ENCODE data around the gene CDK18. TPM values are rescaled to one million over a fixed set of nuclear protein-coding genes. Genes with fewer than 3 reads are reported as not detected.

Gene CDK18
- total and polyA plus RNA-seq, 10 of the 15 experiments (the other 5 are each of a cell fraction or from before 2014, with no cell fraction given), result 0.13 to 4.4 (median 0.52) TPM; not detected in 2

- TF ChIP-seq HDAC6 (IDR thresholded peaks at IDR 0.05; ENCODE audit: unreplicated experiment) (no peak), USF1 (IDR thresholded peaks at IDR 0.05; ENCODE audit: borderline replicate concordance, extremely low read length, insufficient read depth, low read depth, low read length) (no peak), JUND (IDR thresholded peaks at IDR 0.05; ENCODE audit: low read depth, low read length) (no peak), TAF1 (IDR thresholded peaks at IDR 0.05; ENCODE audit: borderline replicate concordance, low read depth, low read length) (no peak), TBL1XR1 (IDR thresholded peaks at IDR 0.05; ENCODE audit: low read depth, low read length) (no peak), POU2F2 (IDR thresholded peaks at IDR 0.05; ENCODE audit: borderline replicate concordance, low read depth, low read length) (peak; percentile 54; the same call in 1 of the 3 replicates), FOS (IDR thresholded peaks at IDR 0.05; ENCODE audit: borderline replicate concordance, extremely low read depth, insufficient read length) (no peak), CREB1 (IDR thresholded peaks at IDR 0.05; ENCODE audit: low read depth) (no peak), NBN (IDR thresholded peaks at IDR 0.05) (peak; percentile 93), ZNF274 (IDR thresholded peaks at IDR 0.05; ENCODE audit: insufficient read depth, insufficient read length) (no peak), SMC3 (IDR thresholded peaks at IDR 0.05; ENCODE audit: borderline replicate concordance, low read length) (no peak), SUPT20H (IDR thresholded peaks at IDR 0.05; ENCODE audit: borderline replicate concordance, control insufficient read depth, low read depth, low read length) (no peak), BMI1 (IDR thresholded peaks at IDR 0.05; ENCODE audit: borderline replicate concordance) (peak; percentile 74), BCL11A (IDR thresholded peaks at IDR 0.05; ENCODE audit: low read depth, low read length) (peak; percentile 42), NFYA (IDR thresholded peaks at IDR 0.05; ENCODE audit: borderline replicate concordance, low read depth, low read length) (no peak), NRF1 (conservative IDR thresholded peaks at IDR 0.05; ENCODE audit: low read depth, low read length) (no peak), CHD2 (IDR thresholded peaks at IDR 0.05; ENCODE audit: borderline replicate concordance, low read depth, low read length) (peak; percentile 81), HCFC1 (IDR thresholded peaks at IDR 0.05; ENCODE audit: low read length) (peak; percentile 33; the same call in 1 of the 2 replicates), SMAD5 (IDR thresholded peaks at IDR 0.05; ENCODE audit: low read depth) (no peak), NFIC (IDR thresholded peaks at IDR 0.05; ENCODE audit: low read depth, low read length) (no peak), ZNF384 (IDR thresholded peaks at IDR 0.05; ENCODE audit: borderline replicate concordance, low read depth, low read length) (no peak), NR2F1 (conservative IDR thresholded peaks at IDR 0.05) (peak; percentile 49)
- TF ChIP-seq, protein P1, sequence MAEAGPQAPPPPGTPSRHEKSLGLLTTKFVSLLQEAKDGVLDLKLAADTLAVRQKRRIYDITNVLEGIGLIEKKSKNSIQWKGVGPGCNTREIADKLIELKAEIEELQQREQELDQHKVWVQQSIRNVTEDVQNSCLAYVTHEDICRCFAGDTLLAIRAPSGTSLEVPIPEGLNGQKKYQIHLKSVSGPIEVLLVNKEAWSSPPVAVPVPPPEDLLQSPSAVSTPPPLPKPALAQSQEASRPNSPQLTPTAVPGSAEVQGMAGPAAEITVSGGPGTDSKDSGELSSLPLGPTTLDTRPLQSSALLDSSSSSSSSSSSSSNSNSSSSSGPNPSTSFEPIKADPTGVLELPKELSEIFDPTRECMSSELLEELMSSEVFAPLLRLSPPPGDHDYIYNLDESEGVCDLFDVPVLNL (IDR thresholded peaks at IDR 0.05; ENCODE audit: low read depth, low read length), result no peak
- TF ChIP-seq, protein P2, sequence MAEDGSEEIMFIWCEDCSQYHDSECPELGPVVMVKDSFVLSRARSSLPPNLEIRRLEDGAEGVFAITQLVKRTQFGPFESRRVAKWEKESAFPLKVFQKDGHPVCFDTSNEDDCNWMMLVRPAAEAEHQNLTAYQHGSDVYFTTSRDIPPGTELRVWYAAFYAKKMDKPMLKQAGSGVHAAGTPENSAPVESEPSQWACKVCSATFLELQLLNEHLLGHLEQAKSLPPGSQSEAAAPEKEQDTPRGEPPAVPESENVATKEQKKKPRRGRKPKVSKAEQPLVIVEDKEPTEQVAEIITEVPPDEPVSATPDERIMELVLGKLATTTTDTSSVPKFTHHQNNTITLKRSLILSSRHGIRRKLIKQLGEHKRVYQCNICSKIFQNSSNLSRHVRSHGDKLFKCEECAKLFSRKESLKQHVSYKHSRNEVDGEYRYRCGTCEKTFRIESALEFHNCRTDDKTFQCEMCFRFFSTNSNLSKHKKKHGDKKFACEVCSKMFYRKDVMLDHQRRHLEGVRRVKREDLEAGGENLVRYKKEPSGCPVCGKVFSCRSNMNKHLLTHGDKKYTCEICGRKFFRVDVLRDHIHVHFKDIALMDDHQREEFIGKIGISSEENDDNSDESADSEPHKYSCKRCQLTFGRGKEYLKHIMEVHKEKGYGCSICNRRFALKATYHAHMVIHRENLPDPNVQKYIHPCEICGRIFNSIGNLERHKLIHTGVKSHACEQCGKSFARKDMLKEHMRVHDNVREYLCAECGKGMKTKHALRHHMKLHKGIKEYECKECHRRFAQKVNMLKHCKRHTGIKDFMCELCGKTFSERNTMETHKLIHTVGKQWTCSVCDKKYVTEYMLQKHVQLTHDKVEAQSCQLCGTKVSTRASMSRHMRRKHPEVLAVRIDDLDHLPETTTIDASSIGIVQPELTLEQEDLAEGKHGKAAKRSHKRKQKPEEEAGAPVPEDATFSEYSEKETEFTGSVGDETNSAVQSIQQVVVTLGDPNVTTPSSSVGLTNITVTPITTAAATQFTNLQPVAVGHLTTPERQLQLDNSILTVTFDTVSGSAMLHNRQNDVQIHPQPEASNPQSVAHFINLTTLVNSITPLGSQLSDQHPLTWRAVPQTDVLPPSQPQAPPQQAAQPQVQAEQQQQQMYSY (CRISPR knock-in tag; IDR thresholded peaks at IDR 0.05), result no peak
- TF ChIP-seq, protein P3, sequence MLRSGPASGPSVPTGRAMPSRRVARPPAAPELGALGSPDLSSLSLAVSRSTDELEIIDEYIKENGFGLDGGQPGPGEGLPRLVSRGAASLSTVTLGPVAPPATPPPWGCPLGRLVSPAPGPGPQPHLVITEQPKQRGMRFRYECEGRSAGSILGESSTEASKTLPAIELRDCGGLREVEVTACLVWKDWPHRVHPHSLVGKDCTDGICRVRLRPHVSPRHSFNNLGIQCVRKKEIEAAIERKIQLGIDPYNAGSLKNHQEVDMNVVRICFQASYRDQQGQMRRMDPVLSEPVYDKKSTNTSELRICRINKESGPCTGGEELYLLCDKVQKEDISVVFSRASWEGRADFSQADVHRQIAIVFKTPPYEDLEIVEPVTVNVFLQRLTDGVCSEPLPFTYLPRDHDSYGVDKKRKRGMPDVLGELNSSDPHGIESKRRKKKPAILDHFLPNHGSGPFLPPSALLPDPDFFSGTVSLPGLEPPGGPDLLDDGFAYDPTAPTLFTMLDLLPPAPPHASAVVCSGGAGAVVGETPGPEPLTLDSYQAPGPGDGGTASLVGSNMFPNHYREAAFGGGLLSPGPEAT (IDR thresholded peaks at IDR 0.05; ENCODE audit: low read depth), result peak; percentile 100
These were observed 24.0 kb upstream of the CDK18 start (continued) for GRCh38 chr1:205480349-205480985.

All from GM12878 (cell line).